Activated naive CD8-positive, alpha-beta T cell treated with anti-CD3 and anti-CD28 coated beads for 36 hours (primary cell): ENCODE results near the gene MYRIP. TPM values are rescaled to one million over a fixed set of nuclear protein-coding genes. Genes with fewer than 3 reads are reported as not detected.
"Not testable (repeated sequence)": the region's sequence is repeated elsewhere in the genome, so short reads cannot be mapped to it uniquely, and the experiment has no call there.

Experiments used
- DNase-seq: peaks from one replicate; pipeline ENCODE4 v3.0.0; 2021
- H3K27ac Mint-ChIP-seq: one replicate; pipeline ENCODE4 v1.8.0; 2022; ENCODE audit warnings: mild to moderate bottlenecking, moderate library complexity, mixed read lengths
- H3K27me3 Mint-ChIP-seq: one replicate; pipeline ENCODE4 v1.8.0; 2022; ENCODE audit warnings: mild to moderate bottlenecking, mixed read lengths
- H3K36me3 Mint-ChIP-seq: one replicate; pipeline ENCODE4 v1.8.0; 2021; ENCODE audit warnings: mild to moderate bottlenecking, mixed read lengths
- H3K4me1 Mint-ChIP-seq: one replicate; pipeline ENCODE4 v1.8.0; 2021; ENCODE audit warnings: mixed read lengths
- H3K4me3 Mint-ChIP-seq: one replicate; pipeline ENCODE4 v1.8.0; 2022; ENCODE audit warnings: mild to moderate bottlenecking, moderate library complexity, mixed read lengths
- H3K9me3 Mint-ChIP-seq: one replicate; pipeline ENCODE4 v1.8.0; 2022; ENCODE audit warnings: mixed read lengths
- total RNA-seq, 2 experiments: library from RNA; stranded (reverse); gene quantifications; one replicate each; pipeline ENCODE4 v1.2.3, GENCODE V29; 2021

Gene MYRIP
- total RNA-seq, 2 experiments from 2014 or later, result not detected

DNA sequence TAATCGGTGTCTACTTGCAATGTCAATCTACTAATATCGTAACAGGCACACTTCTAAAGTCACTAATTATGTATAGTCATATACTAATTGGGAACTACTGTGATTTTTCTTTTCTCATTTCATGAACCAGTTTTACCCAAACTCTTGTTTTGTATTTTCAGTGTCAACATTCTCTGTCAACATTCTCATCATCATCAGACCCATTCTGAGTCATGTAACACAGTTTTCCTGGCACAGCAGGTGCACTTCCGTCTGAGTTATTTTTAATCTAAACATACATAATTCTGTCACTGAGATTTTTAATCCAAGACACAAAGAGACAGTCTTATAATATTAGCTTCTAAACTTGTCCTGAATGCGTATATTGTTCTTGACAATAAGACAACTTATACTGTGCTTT is 295.0 kb downstream of the MYRIP start:
- no peaks in the 10 kb centered on the region for H3K27me3 Mint-ChIP-seq
- no peak overlapping the region for H3K4me3 Mint-ChIP-seq
- DNase-seq, result no peak
- no peak overlapping the region for H3K27ac Mint-ChIP-seq
- no peaks in the 10 kb centered on the region for H3K36me3 Mint-ChIP-seq
- no peaks in the 10 kb centered on the region for H3K4me1 Mint-ChIP-seq
- H3K9me3 Mint-ChIP-seq, result peaks cover 7% of the 10 kb centered on the region

DNA sequence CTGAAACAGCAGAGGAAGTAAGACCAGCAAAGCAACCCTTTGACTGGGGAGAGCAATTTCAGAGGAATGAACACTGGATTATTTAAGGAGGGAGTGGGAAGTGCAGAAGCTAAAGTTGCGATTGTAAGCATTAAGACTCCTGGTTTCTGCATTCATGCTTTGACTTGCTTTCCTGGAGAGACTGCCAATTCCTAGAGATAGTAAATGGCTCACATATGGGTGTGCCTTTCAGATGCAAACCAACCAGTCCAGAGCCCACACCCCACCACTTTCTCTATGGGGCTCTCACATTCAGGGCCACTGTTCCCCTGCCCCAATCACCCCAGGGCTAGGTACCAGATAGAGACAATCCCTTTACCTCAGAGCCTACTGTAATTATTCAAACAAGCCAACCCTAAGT is 299.2 kb downstream of the MYRIP start:
- DNase-seq, result no peak
- H3K4me1 Mint-ChIP-seq, result no peaks in the 10 kb centered on the region
- H3K36me3 Mint-ChIP-seq, result no peaks in the 10 kb centered on the region
- no peak overlapping the region for H3K4me3 Mint-ChIP-seq
- H3K27me3 Mint-ChIP-seq, result no peaks in the 10 kb centered on the region
- H3K9me3 Mint-ChIP-seq, result no peaks in the 10 kb centered on the region
- H3K27ac Mint-ChIP-seq, result no peak overlapping the region

DNA sequence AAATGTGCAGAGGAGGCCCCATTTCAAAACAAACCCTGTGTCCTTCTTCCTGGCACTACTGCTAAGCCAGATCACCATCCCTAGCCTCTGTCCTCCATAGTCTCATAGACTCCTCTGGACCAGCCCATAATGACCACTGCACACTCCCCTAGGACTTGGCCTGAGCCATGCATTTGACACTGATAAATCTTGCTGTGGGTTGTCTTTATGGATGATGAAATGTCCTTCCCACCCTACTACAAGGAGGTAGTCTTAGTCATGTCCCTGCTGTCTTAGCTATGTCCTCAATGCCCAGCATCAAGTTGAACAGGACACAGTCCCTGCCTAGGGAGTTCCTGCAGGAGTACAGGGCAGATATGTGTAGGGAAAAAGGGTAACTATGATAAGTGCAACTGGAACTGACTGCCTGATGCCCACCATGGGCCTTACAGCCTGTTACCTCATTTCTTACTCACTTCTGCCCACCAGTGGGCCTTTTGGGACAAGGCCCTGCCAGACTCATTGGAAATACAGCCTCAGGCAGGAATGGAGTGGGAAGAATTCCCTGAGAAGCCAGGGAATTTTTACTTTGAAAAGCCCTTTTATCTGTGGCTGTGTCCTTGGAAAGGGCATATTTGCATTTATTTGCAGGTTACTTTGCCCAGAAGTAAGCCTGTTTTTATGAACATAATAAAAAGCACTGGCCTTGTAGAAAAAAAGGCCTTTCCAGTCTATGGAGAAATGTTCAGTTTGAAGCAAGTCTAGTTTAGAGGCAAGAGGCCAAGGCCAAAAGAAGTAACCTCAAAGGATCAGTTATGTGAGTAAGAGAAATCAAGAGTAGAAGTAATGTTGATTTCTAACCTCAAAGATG is 300.5 kb downstream of the MYRIP start:
- DNase-seq, result no peak
- no peak overlapping the region for H3K27ac Mint-ChIP-seq
- H3K9me3 Mint-ChIP-seq, result no peaks in the 10 kb centered on the region
- no peaks in the 10 kb centered on the region for H3K27me3 Mint-ChIP-seq
- H3K4me1 Mint-ChIP-seq, result no peaks in the 10 kb centered on the region
- no peak overlapping the region for H3K4me3 Mint-ChIP-seq
- no peaks in the 10 kb centered on the region for H3K36me3 Mint-ChIP-seq

DNA sequence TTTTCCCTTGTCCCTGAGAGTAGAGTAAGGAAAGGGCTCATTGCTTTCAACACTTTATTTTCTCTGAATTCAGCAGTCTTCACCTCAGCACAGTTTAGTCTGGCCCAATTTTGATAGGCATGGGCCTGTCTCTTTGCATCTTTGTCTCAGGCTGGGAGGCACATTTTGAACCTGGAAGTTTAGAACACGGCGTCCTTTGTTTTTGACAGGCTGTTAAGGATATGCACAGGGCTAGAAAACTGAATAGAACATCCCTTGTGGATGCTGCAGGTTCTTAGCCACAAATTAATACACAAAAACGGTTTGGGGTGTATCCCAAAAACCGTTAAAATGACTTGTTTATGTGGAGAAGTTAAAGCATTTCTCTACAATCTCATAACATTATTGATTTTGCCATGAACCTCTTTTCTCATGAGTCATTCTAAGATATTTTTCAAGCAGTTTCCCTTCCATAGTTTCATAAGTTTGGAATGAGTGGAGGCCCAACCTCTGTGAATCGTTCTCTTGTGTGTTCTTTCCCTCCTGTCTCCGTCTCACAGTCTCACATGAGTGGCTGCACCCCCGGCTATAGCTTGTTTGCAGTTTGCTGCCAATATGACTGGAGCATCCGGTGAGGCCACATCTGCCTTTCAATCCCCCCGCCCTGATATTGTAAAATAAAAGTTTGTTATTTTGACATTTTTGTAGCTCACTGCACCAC is 307.2 kb downstream of the MYRIP start:
- DNase-seq, result no peak
- H3K27me3 Mint-ChIP-seq, result no peaks in the 10 kb centered on the region
- H3K36me3 Mint-ChIP-seq, result no peaks in the 10 kb centered on the region
- H3K27ac Mint-ChIP-seq, result no peak overlapping the region
- no peaks in the 10 kb centered on the region for H3K9me3 Mint-ChIP-seq
- H3K4me3 Mint-ChIP-seq, result no peak overlapping the region
- no peaks in the 10 kb centered on the region for H3K4me1 Mint-ChIP-seq

DNA sequence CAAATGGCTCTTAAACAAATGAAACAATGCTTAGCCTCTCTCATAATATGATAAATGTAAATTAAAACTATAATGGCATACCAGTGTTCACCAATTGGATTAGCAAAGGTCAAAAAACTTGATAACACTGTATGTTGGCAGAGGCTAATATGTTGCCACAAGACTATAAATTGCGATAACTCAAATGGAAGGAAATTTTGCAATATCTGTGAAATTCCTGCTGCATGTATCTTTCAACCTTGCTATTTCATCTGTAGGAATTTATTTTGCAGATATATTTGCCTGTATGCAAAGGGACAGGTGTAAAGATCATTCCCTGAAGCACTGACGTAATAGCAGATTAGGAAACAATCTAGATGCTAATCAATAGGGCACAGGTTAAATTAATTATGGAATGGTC is 308.7 kb downstream of the MYRIP start:
- Mint-ChIP-seq H3K27ac (no peak overlapping the region), H3K36me3 (no peaks in the 10 kb centered on the region), H3K4me3 (no peak overlapping the region), H3K9me3 (no peaks in the 10 kb centered on the region), H3K27me3 (no peaks in the 10 kb centered on the region), H3K4me1 (no peaks in the 10 kb centered on the region)
- no peak for DNase-seq

DNA sequence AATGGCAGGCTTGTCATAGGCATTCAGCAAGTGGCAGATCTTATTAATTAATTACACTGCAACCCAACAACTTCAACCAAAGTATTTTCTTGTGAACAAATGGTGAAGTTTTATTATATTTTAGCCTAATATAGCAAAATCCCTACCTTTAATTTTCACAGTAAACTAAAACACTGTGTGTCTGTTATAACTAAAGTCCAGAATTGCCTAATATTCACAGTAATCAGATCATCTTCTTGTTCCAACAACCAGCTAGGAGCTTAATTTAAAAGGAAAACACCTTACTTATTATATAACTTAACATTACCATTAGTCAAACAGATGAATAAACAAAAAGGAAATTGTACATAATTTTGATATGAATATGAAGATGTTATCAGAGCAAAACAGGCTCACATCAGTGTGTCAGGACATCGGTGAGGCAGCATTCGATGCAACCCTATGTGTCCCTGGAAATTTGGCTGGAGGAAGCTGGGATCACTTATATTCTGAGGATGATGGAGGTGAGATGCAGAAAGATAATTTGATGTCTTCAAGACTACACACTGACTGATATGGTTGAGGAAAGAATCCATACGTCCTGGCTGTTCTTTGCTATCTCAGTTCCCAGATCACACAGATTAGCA is 310.8 kb downstream of the MYRIP start:
- no peaks in the 10 kb centered on the region for H3K9me3 Mint-ChIP-seq
- H3K4me3 Mint-ChIP-seq, result no peak overlapping the region
- no peaks in the 10 kb centered on the region for H3K36me3 Mint-ChIP-seq
- no peak overlapping the region for H3K27ac Mint-ChIP-seq
- no peaks in the 10 kb centered on the region for H3K4me1 Mint-ChIP-seq
- no peaks in the 10 kb centered on the region for H3K27me3 Mint-ChIP-seq
- DNase-seq, result no peak

DNA sequence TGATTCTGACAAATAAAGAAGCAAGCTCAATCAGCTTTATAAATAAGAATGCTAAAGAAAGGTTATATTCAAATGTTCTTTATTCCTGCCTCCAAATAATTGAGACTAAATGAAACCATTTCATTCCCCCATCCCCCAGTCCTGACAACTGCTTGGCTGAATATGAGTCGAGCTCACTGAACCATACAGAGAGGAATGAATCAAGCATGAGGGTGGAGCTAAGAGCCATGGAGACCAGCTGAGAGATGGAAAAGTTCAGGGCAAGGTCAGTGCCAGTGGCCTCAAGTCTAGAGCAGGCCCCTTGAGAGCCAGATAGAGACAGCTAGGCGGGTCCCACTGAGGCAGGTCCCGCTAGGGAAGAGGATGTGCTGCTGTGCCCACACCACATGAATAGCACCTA is 311.4 kb downstream of the MYRIP start:
- Mint-ChIP-seq H3K9me3 (no peaks in the 10 kb centered on the region), H3K4me1 (no peaks in the 10 kb centered on the region), H3K27me3 (no peaks in the 10 kb centered on the region), H3K27ac (no peak overlapping the region), H3K4me3 (no peak overlapping the region), H3K36me3 (no peaks in the 10 kb centered on the region)
- no peak for DNase-seq

DNA sequence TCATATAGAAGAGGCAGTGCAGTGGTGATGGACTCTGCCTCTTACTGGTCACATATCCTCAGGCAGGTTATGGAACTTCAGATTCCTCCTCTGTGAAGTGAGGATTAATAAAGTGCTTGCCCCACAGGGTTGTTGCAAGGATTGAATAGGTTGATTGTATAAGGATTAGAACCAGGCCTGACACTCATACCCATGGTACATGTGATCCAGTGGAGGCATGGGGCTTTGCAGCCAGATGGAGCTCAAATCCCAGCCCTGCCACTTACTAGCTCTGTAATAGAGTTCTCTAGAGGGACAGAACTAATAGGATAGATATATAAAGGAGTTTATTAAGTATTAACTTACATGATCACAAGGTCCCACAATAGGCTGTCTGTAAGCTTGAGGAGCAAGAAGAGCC is 315.5 kb downstream of the MYRIP start:
- no peaks in the 10 kb centered on the region for H3K9me3 Mint-ChIP-seq
- H3K4me1 Mint-ChIP-seq, result no peaks in the 10 kb centered on the region
- H3K27me3 Mint-ChIP-seq, result no peaks in the 10 kb centered on the region
- H3K27ac Mint-ChIP-seq, result no peak overlapping the region
- H3K36me3 Mint-ChIP-seq, result no peaks in the 10 kb centered on the region
- no peak overlapping the region for H3K4me3 Mint-ChIP-seq
- no peak for DNase-seq

DNA sequence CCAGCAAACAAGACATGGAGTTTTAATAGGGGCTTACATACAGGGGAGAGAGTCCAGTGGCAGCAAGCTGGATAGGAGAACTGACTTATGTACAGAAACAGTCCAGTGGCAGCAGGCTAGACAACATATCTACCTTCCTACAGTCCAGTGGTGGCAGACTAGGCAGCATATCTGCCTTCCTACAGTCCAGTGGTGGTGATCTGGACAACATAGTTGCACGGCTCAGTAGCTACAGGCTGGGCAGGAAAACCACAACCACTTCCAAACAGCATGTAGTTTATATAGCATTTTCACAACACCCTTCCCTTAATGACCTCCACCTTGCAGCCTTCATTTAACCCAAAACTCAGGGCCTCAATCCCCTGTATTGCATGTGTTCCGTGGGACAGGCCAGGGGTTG is 318.8 kb downstream of the MYRIP start:
- H3K27me3 Mint-ChIP-seq, result no peaks in the 10 kb centered on the region
- no peaks in the 10 kb centered on the region for H3K4me1 Mint-ChIP-seq
- H3K36me3 Mint-ChIP-seq, result no peaks in the 10 kb centered on the region
- DNase-seq, result no peak
- no peaks in the 10 kb centered on the region for H3K9me3 Mint-ChIP-seq
- H3K27ac Mint-ChIP-seq, result no peak overlapping the region
- no peak overlapping the region for H3K4me3 Mint-ChIP-seq

DNA sequence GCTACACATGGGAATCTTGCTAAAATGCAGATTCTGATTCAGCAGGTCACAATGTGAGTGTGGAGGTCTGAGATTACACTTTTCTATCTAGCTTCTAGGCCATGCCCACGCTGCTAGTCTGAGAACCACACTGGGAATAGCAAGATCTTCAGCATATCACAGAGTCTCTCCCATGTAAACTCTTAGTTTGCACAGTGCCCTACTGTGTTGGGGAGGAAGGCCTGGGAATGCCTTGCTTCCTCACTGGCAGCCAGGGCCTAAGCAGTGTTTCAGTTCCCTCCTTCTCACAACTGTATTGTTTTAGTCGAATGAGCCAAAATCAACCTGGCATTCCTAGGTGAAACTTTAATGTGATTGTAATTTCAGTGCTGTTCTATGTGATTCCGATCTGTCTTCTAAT is 320.1 kb downstream of the MYRIP start:
- no peaks in the 10 kb centered on the region for H3K36me3 Mint-ChIP-seq
- no peak overlapping the region for H3K27ac Mint-ChIP-seq
- peaks cover 6% of the 10 kb centered on the region for H3K9me3 Mint-ChIP-seq
- DNase-seq, result no peak
- H3K27me3 Mint-ChIP-seq, result no peaks in the 10 kb centered on the region
- H3K4me3 Mint-ChIP-seq, result no peak overlapping the region
- no peaks in the 10 kb centered on the region for H3K4me1 Mint-ChIP-seq

DNA sequence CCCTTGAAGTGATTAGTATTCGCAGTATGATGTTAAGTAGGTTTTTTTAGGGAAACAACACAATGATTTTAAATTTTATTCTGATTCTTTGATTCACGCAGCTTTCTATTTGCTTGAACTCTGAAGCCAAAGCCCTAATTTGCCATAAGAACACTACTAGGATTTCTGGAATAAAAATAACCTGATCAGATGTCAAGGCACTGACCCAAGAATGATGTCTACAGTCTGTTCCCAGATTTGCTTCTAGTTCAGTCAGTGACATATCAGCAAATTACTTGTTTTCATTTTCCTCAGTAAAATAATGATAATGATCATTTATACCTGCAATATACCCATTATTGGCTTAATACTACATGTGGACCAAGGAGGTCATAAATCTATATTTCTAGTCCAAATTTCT is 320.6 kb downstream of the MYRIP start:
- H3K4me3 Mint-ChIP-seq, result no peak overlapping the region
- H3K4me1 Mint-ChIP-seq, result no peaks in the 10 kb centered on the region
- no peak overlapping the region for H3K27ac Mint-ChIP-seq

DNA sequence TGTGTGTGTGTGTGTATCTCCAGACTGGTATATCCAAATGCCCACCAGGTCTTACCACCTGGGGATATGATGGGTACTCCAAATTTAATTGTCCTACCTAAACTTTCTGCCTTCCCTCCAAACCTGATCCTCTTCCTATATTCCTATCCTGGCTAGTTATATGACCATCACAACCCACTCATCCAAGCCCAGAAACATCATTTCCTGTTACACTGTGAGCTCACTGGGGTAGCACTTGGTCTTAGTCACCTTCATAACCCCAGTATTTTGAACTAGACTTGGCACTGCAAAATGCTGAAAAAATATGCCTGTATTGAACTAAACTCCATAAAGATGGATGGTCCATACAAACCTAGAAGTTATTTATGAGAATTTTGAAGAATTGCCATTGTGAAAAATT is 321.3 kb downstream of the MYRIP start:
- H3K9me3 Mint-ChIP-seq, result peaks cover 12% of the 10 kb centered on the region
- H3K27ac Mint-ChIP-seq, result no peak overlapping the region

More for the DNA sequence above, 320.6 kb downstream of the MYRIP start:
- Mint-ChIP-seq H3K27me3 (no peaks in the 10 kb centered on the region), H3K36me3 (no peaks in the 10 kb centered on the region), H3K9me3 (peaks cover 6% of the 10 kb centered on the region)
- DNase-seq, result no peak

DNA sequence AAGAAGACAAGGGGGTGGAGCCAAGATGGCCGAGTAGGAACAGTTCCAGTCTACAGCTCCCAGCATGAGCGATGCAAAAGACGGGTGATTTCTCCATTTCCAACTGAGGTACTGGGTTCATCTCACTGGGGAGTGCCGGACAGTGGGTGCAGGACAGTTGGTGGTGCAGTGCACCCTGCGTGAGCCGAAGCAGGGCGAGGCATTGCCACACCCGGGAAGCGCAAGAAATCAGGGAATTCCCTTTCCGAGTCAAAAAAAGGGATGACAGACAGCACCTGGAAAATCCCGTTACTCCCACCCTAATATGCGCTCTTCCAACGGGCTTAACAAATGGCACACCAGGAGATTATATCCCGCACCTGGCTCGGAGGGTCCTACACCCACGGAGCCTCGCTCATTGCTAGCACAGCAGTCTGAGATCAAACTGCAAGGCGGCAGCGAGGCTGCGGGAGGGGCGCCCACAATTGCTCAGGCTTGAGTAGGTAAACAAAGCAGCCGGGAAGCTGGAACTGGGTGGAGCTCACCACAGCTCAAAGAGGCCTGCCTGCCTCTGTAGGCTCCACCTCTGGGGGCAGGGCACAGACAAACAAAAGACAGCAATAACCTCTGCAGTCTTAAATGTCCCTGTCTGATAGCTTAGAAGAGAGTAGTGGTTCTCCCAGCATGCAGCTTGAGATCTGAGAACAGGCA is 324.6 kb downstream of the MYRIP start:
- H3K4me3 Mint-ChIP-seq, H3K36me3 Mint-ChIP-seq, H3K27me3 Mint-ChIP-seq: not testable (repeated sequence)

More for the DNA sequence above, 321.3 kb downstream of the MYRIP start:
- Mint-ChIP-seq H3K36me3 (no peaks in the 10 kb centered on the region), H3K27me3 (no peaks in the 10 kb centered on the region), H3K4me3 (no peak overlapping the region), H3K4me1 (no peaks in the 10 kb centered on the region)
- DNase-seq, result no peak

DNA sequence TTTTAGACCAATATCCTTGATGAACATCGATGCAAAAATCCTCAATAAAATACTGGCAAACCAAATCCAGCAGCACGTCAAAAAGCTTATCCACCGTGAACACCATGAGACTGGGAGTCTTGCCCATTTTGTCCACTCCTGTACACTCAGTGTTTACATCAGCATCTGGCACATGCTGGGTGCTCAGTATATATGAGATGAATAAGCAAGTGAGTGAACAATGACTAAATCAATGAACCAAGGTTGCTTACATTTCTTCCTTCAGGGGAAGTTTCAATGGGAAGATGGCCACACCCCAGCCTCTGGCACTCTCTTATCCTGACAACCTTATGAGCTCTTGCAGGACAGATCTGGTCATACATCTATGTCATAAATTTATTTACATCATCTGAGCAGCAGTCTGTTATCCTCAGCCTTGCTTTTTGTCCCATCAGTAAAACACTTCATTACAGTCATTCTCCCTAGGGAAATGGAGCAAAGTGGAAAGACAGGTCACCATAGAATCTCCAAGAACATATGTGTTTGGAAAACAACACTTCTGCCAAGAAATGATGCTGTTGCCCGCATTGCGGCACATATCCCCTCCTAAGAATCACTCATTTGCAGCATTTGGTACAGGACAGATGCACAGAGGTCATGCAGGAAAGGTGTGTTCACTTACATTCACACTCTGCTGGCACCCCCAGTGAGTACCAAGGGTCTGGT is 328.3 kb downstream of the MYRIP start:
- H3K9me3 Mint-ChIP-seq, result peaks cover 28% of the 10 kb centered on the region
- H3K36me3 Mint-ChIP-seq, result no peaks in the 10 kb centered on the region
- H3K4me1 Mint-ChIP-seq, result no peaks in the 10 kb centered on the region
- no peak overlapping the region for H3K27ac Mint-ChIP-seq
- no peak overlapping the region for H3K4me3 Mint-ChIP-seq
- peaks cover 3% of the 10 kb centered on the region for H3K27me3 Mint-ChIP-seq
- no peak for DNase-seq

More for the DNA sequence above, 324.6 kb downstream of the MYRIP start:
- DNase-seq, H3K4me1 Mint-ChIP-seq, H3K27ac Mint-ChIP-seq: not testable (repeated sequence)
- peaks cover 18% of the 10 kb centered on the region for H3K9me3 Mint-ChIP-seq
